Heart right ventricle (tissue), 16 donors: Measurements from ENCODE around the gene BRMS1. TPM values are rescaled to one million over a fixed set of nuclear protein-coding genes. Genes with fewer than 3 reads are reported as not detected.
A peak's percentile ranks its signal among the peaks of the same experiment; 100 is the strongest.

Experiments used
- ATAC-seq, 8 donors: fragments of 200-7000 bp; cut with Tn5 transposase; one replicate each; pipeline ENCODE4 v1.9.1; 2020; ENCODE audit warnings: mild to moderate bottlenecking in 8 of 8, moderate library complexity in 8 of 8, moderate number of reproducible peaks in 1 of 8
- DNase-seq, 2 donors: peaks; one replicate each; pipeline ENCODE4 v3.0.0-alpha.2; 2020
- H3K27ac ChIP-seq, 10 donors: fragments of 200-600 bp; sonication (generic) in 2 of 10; one replicate each; pipeline versions ENCODE4 v1.5.0 to v1.8.0; 2020 to 2022; ENCODE audit warnings: mild to moderate bottlenecking in 3 of 10
- H3K27me3 ChIP-seq, 7 donors: fragments of 200-600 bp; one replicate each; pipeline ENCODE4 v1.8.0; 2021 to 2022; ENCODE audit warnings: mild to moderate bottlenecking in 2 of 7
- H3K36me3 ChIP-seq, 9 donors: fragments of 200-600 bp; sonication (generic) in 1 of 9; one replicate each; pipeline versions ENCODE4 v1.5.0 to v1.8.0; 2020 to 2022; ENCODE audit warnings: mild to moderate bottlenecking in 2 of 9
- H3K4me1 ChIP-seq, 9 donors: fragments of 200-600 bp; sonication (generic) in 1 of 9; one replicate each; pipeline versions ENCODE4 v1.5.0 to v1.8.0; 2020 to 2022; ENCODE audit warnings: mild to moderate bottlenecking in 4 of 9
- H3K4me3 ChIP-seq, 10 donors: fragments of 200-600 bp; sonication (generic) in 2 of 10; one replicate each; pipeline versions ENCODE4 v1.5.0 to v1.8.0; 2020 to 2022; ENCODE audit warnings: mild to moderate bottlenecking in 7 of 10, moderate library complexity in 2 of 10
- H3K9me3 ChIP-seq, 11 donors: fragments of 200-600 bp in 10 of 11; sonication (generic) in 2 of 11; one replicate each; pipeline versions ENCODE4 v1.5.0 to v1.8.0; 2013 to 2022; ENCODE audit warnings: mild to moderate bottlenecking in 2 of 11, control low read depth in 1 of 11, moderate library complexity in 1 of 11
- CTCF ChIP-seq, 9 donors: fragments of 200-600 bp; sonication (generic) in 2 of 9; IDR thresholded peaks; one replicate each; pipeline versions ENCODE4 v1.5.0 to v1.8.0; 2021 to 2022; ENCODE audit warnings: antibody characterized with exemption in 9 of 9, mild to moderate bottlenecking in 5 of 9, moderate library complexity in 1 of 9
- whole genome bisulfite sequencing, 2 donors: extraction: QIAGEN DNeasy Blood & Tissue Kit; methylation state at CpG; one replicate each; pipeline ENCODE4 v1.1.7; 2013; ENCODE audit warnings: inconsistent platforms in 1 of 2; 5-methylcytosine and 5-hydroxymethylcytosine counted together
- intact Hi-C, 10 donors: fragments of 100-400 bp; cut with DNase I; formaldehyde crosslinking; loops; one replicate each; pipeline versions ENCODE4 v1.11.1 to v1.14.2; 2022
- polyA plus RNA-seq, 2 donors: library from polyadenylated mRNA; stranded (reverse); fragments of 200-250 nt; gene quantifications; one replicate each; pipeline ENCODE4 v1.2.3, GENCODE V29; 2013
- total RNA-seq, 10 donors: library from RNA; stranded (reverse); fragmentation: NEBNext Ultra II Directional in 3 of 10; extraction: Animal tissue kit (Norgen Biotek cat#: 25700) in 3 of 10; gene quantifications; one replicate each; pipeline versions ENCODE4 v1.2.1 to v1.2.4, GENCODE V29; 2021 to 2023
- donor health status: Arrhythmogenic right ventricular cardiomyopathy.
- donor health status: ischemic (EF 13 %, LVEDD 7.1; RV severe dilation, severe dysfunction).
- donor health status: healthy with polysubstance abuse.
- donor health status: DM: no; HTN: yes; CAD: no.
- donor health status: DM: no; HTN: no; CAD: no.
- donor health status: ischemic (EF 25% LVEDD 6.9; RV normal size, moderate dysfunction).
- donor health status: ischemic (EF 25% LVEDD 5.7; RV mildly dilated, moderate dysfunction).
- donor health status: healthy.
- donor health status: DM: yes; HTN: yes; CAD: no.
- donor health status: Ischemic cardiomyopathy.
- donor health status: ischemic (EF 35%, LVEDD 5.7; RV mildly dilated, moderate dysfunction).
- donor health status: nonischemic (EF 11% LVEDD 7.7; RV severe dilation, severe dysfunction).
- donor health status: DM: yes; HTN: yes; CAD: no.
- donor health status: PGD.
- donor health status: ischemic (EF 29% LVEDD 5.4; RV normal size, mild dysfunction).
- donor health status: nonischemic (EF 23%, LVEDD 6.1; RV moderate dilation, normal function).

The BRMS1 gene
- total and polyA plus RNA-seq, 12 donors: 10.6 to 73.9 (median 13.6) TPM

GRCh38 chr11:66337103-66337899 is 7.6 kb downstream of the BRMS1 start:
- 69 to 73% methylated on average over 18 of the region's 18 CpGs for WGBS, 2 donors
- peak in 2 of 8 donors; percentile 1 to 9 for ATAC-seq

GRCh38 chr11:66336234-66337102 is 8.4 kb downstream of the BRMS1 start, which contains the start of gene RIN1:
Gene RIN1 (minus strand): TSS chr11:66336434. CDS start chr11:66336402, 32 bp downstream.
- Histone ChIP-seq H3K36me3 (peaks cover 2 to 76% (median 27%) of the 10 kb centered on the region in 9 donors), H3K4me1 (peaks cover 14 to 31% (median 24%) of the 10 kb centered on the region in 9 donors), H3K9me3 (no peaks in the 10 kb centered on the region), H3K27ac (peak within 1 kb of the TSS in 9 of 10 donors; percentile 71 to 88 (median 82)), H3K4me3 (peak within 1 kb of the TSS; percentile 48 to 72 (median 66)), H3K27me3 (no peaks in the 10 kb centered on the region)
- WGBS, 2 donors: 13 to 23% methylated on average over 22 of the region's 22 CpGs
- intact Hi-C loops: no loop called here
- peak in 7 of 9 donors; percentile 32 to 62 (median 54) for TF ChIP-seq CTCF (IDR thresholded peaks at IDR 0.05)
- DNase-seq: peak; percentile 57 to 66
- peak; percentile 61 to 93 (median 80) for ATAC-seq

More at GRCh38 chr11:66337103-66337899, 7.6 kb downstream of the BRMS1 start:
- peaks cover 14 to 31% (median 24%) of the 10 kb centered on the region in 9 donors for H3K4me1 ChIP-seq
- H3K4me3 ChIP-seq: no peak overlapping the region
- no peaks in the 10 kb centered on the region for H3K27me3 ChIP-seq
- TF ChIP-seq CTCF (IDR thresholded peaks at IDR 0.05): no peak
- peaks cover 2 to 79% (median 31%) of the 10 kb centered on the region in 9 donors for H3K36me3 ChIP-seq
- no peak for DNase-seq
- H3K27ac ChIP-seq: peak overlapping the region in 6 of 10 donors; percentile 76 to 88 (median 82)
- intact Hi-C loops: no loop called here
- no peaks in the 10 kb centered on the region for H3K9me3 ChIP-seq

- Histone ChIP-seq H3K27me3 (no peaks in the 10 kb centered on the region), H3K36me3 (peaks cover 0 to 68% (median 20%) of the 10 kb centered on the region in 9 donors)
- no peak for DNase-seq
These were observed 9.2 kb downstream of the BRMS1 start for GRCh38 chr11:66335531-66336233.

More at GRCh38 chr11:66335531-66336233, 9.2 kb downstream of the BRMS1 start:
- intact Hi-C loops: no loop called here
- Histone ChIP-seq H3K27ac (peak overlapping the region in 9 of 10 donors; percentile 71 to 88 (median 82)), H3K4me3 (peak overlapping the region; percentile 48 to 72 (median 66)), H3K9me3 (no peaks in the 10 kb centered on the region), H3K4me1 (peaks cover 14 to 31% (median 24%) of the 10 kb centered on the region in 9 donors)
- 8 to 12% methylated on average over 35 of the region's 35 CpGs for WGBS, 2 donors
- peak; percentile 29 to 71 (median 35) for ATAC-seq
- no peak for TF ChIP-seq CTCF (IDR thresholded peaks at IDR 0.05)
